ENCODE data around the gene ADCY9.

The ADCY9 gene

GRCh38 chr16:4003576-4003975 is 112.7 kb downstream of the ADCY9 start:
- DNase-seq (ENCODE audit: low spot score): no peak

- no peak for DNase-seq (ENCODE audit: low spot score)
Observed at GRCh38 chr16:4003166-4003565, 113.1 kb downstream of the ADCY9 start.

- no peak for DNase-seq (ENCODE audit: low spot score)
Observed at GRCh38 chr16:4002121-4002520, 114.1 kb downstream of the ADCY9 start.

- no peak for DNase-seq (ENCODE audit: low spot score)
Observed at GRCh38 chr16:3999479-4000325, 116.5 kb downstream of the ADCY9 start.

GRCh38 chr16:3998793-3999478 is 117.3 kb downstream of the ADCY9 start:
- no peak for DNase-seq (ENCODE audit: low spot score)

GRCh38 chr16:3997231-3997841 is 118.9 kb downstream of the ADCY9 start:
- no peak for DNase-seq (ENCODE audit: low spot score)

GRCh38 chr16:3995001-3995400 is 121.2 kb downstream of the ADCY9 start:
- DNase-seq (ENCODE audit: low spot score): no peak

GRCh38 chr16:3993052-3993785 is 123.0 kb downstream of the ADCY9 start:
- DNase-seq (ENCODE audit: low spot score): no peak

- no peak for DNase-seq (ENCODE audit: low spot score)
Observed at GRCh38 chr16:3992297-3993051, 123.8 kb downstream of the ADCY9 start.

- no peak for DNase-seq (ENCODE audit: low spot score)
Observed at GRCh38 chr16:3988824-3989223, 127.4 kb downstream of the ADCY9 start.

GRCh38 chr16:3988011-3988410 is 128.2 kb downstream of the ADCY9 start:
- DNase-seq (ENCODE audit: low spot score): no peak

- no peak for DNase-seq (ENCODE audit: low spot score)
Observed at GRCh38 chr16:3987231-3987630, 129.0 kb downstream of the ADCY9 start.

- DNase-seq (ENCODE audit: low spot score): no peak
Observed at GRCh38 chr16:3986235-3986544, 130.1 kb downstream of the ADCY9 start.

GRCh38 chr16:3984111-3985060 is 131.9 kb downstream of the ADCY9 start:
- DNase-seq (ENCODE audit: low spot score): no peak

GRCh38 chr16:3983081-3983520 is 133.1 kb downstream of the ADCY9 start:
- no peak for DNase-seq (ENCODE audit: low spot score)

GRCh38 chr16:3982216-3982615 is 134.0 kb downstream of the ADCY9 start:
- no peak for DNase-seq (ENCODE audit: low spot score)

GRCh38 chr16:3980253-3981111 is 135.8 kb downstream of the ADCY9 start:
- DNase-seq (ENCODE audit: low spot score): no peak

GRCh38 chr16:3979518-3979917 is 136.7 kb downstream of the ADCY9 start:
- no peak for DNase-seq (ENCODE audit: low spot score)

- DNase-seq (ENCODE audit: low spot score): no peak
Observed at GRCh38 chr16:3979070-3979469, 137.2 kb downstream of the ADCY9 start.

GRCh38 chr16:3977376-3977775 is 138.9 kb downstream of the ADCY9 start:
- no peak for DNase-seq (ENCODE audit: low spot score)
